Mucosa of rectum (tissue), 2 donors: ENCODE measurements around the gene SEZ6L2.
A peak's percentile ranks its signal among the peaks of the same experiment; 100 is the strongest.

Experiments
- H3K27ac ChIP-seq, 2 donors: one replicate each; pipeline ENCODE4 v1.7.0; 2013; ENCODE audit warnings: inconsistent platforms in 2 of 2, low read depth in 2 of 2, low read length in 2 of 2
- H3K27me3 ChIP-seq, 2 donors: one replicate each; pipeline ENCODE4 v1.7.0; 2013; ENCODE audit warnings: low read length in 2 of 2; ENCODE audit not compliant: control insufficient read depth in 2 of 2, insufficient read depth in 2 of 2
- H3K36me3 ChIP-seq, 2 donors: one replicate each; pipeline ENCODE4 v1.7.0; 2013; ENCODE audit warnings: low read length in 2 of 2; ENCODE audit not compliant: control insufficient read depth in 2 of 2, insufficient read depth in 2 of 2
- H3K4me1 ChIP-seq, 2 donors: one replicate each; pipeline ENCODE4 v1.7.0; 2013; ENCODE audit warnings: low read length in 2 of 2, mild to moderate bottlenecking in 1 of 2; ENCODE audit not compliant: control insufficient read depth in 2 of 2, insufficient read depth in 2 of 2
- H3K4me3 ChIP-seq, 2 donors: one replicate each; pipeline ENCODE4 v1.7.0; 2013; ENCODE audit warnings: low read length in 2 of 2
- H3K9ac ChIP-seq, 2 donors: one replicate each; pipeline ENCODE4 v1.7.0; 2013; ENCODE audit warnings: low read length in 2 of 2, low read depth in 1 of 2, mild to moderate bottlenecking in 1 of 2
- H3K9me3 ChIP-seq, 2 donors: one replicate each; pipeline ENCODE4 v1.7.0; 2013; ENCODE audit warnings: low read length in 2 of 2; ENCODE audit not compliant: control insufficient read depth in 2 of 2
- donor health status: healthy.
- donor health status: Normal muscosa, but diverticular disease.

The SEZ6L2 gene

DNA sequence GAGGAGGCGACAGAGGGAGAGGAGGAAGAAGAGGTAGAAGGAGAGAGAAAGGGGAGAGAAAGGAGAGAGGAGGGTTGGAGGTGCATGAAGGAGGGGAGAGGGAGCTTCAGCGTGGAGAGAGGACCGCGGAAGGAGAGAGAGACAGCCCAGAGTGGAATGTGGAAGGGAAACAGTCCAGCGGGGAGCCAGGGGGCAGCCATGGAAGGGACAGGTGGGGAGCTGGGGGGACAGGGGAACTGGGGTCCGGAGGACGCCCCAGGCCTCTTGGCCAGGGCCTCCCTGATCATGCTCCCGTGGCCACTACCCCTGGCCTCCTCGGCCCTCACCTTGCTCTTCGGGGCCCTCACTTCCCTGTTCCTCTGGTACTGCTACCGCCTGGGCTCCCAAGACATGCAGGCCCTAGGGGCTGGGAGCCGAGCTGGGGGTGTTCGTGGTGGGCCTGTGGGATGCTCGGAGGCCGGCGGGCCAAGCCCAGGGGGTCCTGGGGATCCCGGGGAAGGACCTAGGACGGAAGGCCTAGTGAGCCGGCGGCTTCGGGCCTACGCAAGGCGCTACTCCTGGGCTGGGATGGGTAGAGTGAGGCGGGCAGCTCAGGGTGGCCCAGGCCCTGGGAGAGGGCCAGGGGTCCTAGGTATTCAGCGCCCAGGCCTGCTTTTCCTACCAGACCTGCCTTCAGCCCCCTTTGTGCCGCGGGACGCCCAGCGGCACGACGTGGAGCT lies 1.7 kb upstream of the SEZ6L2 start:
- Histone ChIP-seq H3K9me3 (no peaks in the 10 kb centered on the region), H3K27me3 (peaks cover 0 to 3% of the 10 kb centered on the region in 2 donors), H3K27ac (no peak overlapping the region), H3K36me3 (no peaks in the 10 kb centered on the region), H3K4me3 (peak overlapping the region in 1 of 2 donors; percentile 63), H3K4me1 (peaks cover 4 to 13% of the 10 kb centered on the region in 2 donors), H3K9ac (no peak overlapping the region)

GRCh38 chr16:29900102-29900887 lies 945 bp upstream of the SEZ6L2 start, which contains the start of gene ASPHD1:
TSS of gene ASPHD1 (plus strand) at chr16:29900488. CDS start at chr16:29900972, 484 bp downstream.
- Histone ChIP-seq H3K4me3 (peak within 1 kb of the TSS; percentile 63 to 66), H3K27ac (peak within 1 kb of the TSS; percentile 78 to 83), H3K36me3 (no peaks in the 10 kb centered on the region), H3K9ac (peak within 1 kb of the TSS in 1 of 2 donors; percentile 26), H3K27me3 (peaks cover 0 to 3% of the 10 kb centered on the region in 2 donors), H3K4me1 (peaks cover 4 to 13% of the 10 kb centered on the region in 2 donors), H3K9me3 (no peaks in the 10 kb centered on the region)

DNA sequence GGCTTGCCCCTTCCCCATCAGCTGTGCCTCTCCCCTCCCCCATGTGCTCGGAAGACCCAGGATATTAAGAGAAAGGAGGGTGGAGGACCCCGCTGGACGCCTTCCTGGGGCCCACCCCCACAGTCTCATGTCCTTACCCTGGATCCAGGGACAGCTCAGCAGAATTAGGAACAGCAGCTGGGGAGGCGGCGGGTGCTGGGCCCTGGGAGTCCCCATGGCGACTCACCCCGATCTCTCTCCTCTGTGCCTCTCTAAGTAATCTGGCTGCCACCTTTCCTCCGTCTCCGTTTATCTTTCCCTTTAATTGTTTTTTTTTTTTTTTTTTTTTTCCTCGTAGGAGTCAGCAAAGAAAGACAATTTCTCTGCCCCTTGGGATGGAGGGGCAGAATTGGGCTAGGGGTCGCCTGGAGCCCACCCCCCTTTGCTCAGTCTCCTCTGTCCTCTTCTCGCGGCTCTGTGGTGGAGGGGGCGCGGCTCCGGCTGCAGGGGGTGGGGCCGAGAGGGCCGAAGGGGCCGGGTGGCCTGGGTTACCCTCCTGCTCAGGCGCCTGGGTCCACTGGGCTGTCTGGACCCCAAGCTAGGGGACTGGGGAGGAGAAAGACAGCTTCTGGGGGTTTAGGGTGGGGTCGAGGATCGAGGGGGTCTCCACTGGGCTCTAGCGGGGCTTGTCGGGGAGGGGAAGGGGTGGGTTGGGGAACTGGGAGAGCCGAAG lies 390 bp downstream of the SEZ6L2 start:
- peak overlapping the region; percentile 78 to 83 for H3K27ac ChIP-seq
- H3K4me3 ChIP-seq: peak overlapping the region; percentile 57 to 65
- H3K9ac ChIP-seq: peak overlapping the region; percentile 14 to 51
- H3K4me1 ChIP-seq: peaks cover 4 to 13% of the 10 kb centered on the region in 2 donors
- no peaks in the 10 kb centered on the region for H3K9me3 ChIP-seq
- no peaks in the 10 kb centered on the region for H3K36me3 ChIP-seq
- peaks cover 0 to 3% of the 10 kb centered on the region in 2 donors for H3K27me3 ChIP-seq

GRCh38 chr16:29898135-29898803 lies 1.1 kb downstream of the SEZ6L2 start:
- H3K36me3 ChIP-seq: no peaks in the 10 kb centered on the region
- peaks cover 0 to 3% of the 10 kb centered on the region in 2 donors for H3K27me3 ChIP-seq
- H3K9ac ChIP-seq: no peak overlapping the region
- H3K4me3 ChIP-seq: peak overlapping the region in 1 of 2 donors; percentile 57
- no peak overlapping the region for H3K27ac ChIP-seq
- H3K4me1 ChIP-seq: peaks cover 4 to 13% of the 10 kb centered on the region in 2 donors
- H3K9me3 ChIP-seq: no peaks in the 10 kb centered on the region

DNA sequence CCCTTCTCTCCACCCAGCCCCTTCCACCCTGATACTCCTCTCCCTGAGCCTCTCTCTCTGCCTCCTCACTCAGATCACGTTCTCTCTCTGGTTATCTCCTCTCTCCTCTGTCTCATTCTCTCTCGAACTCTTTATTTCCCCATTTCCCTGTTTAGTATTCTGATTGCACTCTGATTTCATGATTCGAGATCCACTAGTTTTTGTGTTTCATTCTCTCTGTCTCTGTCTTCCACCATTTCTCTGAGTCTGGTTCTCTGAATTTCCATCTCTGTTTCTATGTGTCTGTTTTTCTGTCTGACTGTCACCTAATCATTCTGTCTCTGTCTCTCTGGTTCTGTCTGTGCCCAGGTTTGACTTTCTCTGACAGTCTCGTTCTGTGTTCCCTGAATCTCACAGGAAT lies 2.0 kb downstream of the SEZ6L2 start:
- no peak overlapping the region for H3K27ac ChIP-seq
- H3K9me3 ChIP-seq: no peaks in the 10 kb centered on the region
- no peaks in the 10 kb centered on the region for H3K36me3 ChIP-seq
- H3K27me3 ChIP-seq: peaks cover 0 to 3% of the 10 kb centered on the region in 2 donors
- H3K9ac ChIP-seq: no peak overlapping the region
- H3K4me3 ChIP-seq: no peak overlapping the region
- H3K4me1 ChIP-seq: peaks cover 4 to 13% of the 10 kb centered on the region in 2 donors

DNA sequence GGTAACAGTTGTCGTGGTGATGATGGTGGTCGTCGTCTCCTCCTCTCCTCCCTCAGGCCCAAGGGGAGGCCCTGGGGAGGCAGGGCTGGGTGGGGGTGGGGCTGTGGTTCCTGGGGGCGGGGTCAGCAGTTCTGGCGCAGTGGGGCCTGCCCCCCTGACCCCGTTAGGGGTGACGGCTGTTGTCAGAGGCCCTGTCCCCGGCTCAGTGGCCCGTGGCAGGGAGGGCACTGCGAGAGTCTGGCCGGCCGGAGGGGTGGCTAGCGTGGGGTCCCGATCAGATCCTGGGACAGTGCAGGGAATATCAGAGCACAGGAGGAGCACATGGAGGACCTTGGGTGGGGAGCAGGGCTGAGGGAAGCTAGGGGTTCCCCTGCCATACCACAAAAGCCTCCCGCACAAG lies 2.5 kb downstream of the SEZ6L2 start:
- no peaks in the 10 kb centered on the region for H3K36me3 ChIP-seq
- no peak overlapping the region for H3K27ac ChIP-seq
- H3K9me3 ChIP-seq: no peaks in the 10 kb centered on the region
- H3K9ac ChIP-seq: no peak overlapping the region
- H3K27me3 ChIP-seq: peaks cover 0 to 3% of the 10 kb centered on the region in 2 donors
- H3K4me1 ChIP-seq: peaks cover 4 to 13% of the 10 kb centered on the region in 2 donors
- no peak overlapping the region for H3K4me3 ChIP-seq

DNA sequence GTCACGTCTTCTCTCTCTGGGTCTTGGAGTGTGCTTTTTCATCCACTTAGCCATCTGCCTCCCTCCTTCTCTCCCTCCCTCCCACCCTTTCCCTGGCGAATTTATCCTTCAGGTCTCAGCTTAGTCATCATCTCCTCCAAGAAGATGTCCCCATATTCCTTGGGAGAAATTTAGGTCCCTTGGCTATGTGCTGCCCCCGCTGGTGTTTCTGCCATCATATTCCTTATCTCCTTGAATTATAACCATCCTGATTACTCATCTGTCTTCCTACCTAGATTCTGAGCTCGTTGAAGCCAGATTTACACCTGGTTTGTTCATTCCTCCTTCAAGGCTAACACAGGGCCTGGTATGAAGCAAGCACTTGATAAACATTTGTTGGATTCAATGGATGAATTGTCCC lies 5.0 kb downstream of the SEZ6L2 start:
- Histone ChIP-seq H3K9ac (no peak overlapping the region), H3K4me3 (no peak overlapping the region), H3K4me1 (peaks cover 0 to 5% of the 10 kb centered on the region in 2 donors), H3K36me3 (no peaks in the 10 kb centered on the region), H3K9me3 (no peaks in the 10 kb centered on the region), H3K27ac (no peak overlapping the region), H3K27me3 (peaks cover 0 to 3% of the 10 kb centered on the region in 2 donors)

GRCh38 chr16:29893553-29893952 lies 5.8 kb downstream of the SEZ6L2 start:
- Histone ChIP-seq H3K9ac (no peak overlapping the region), H3K9me3 (no peaks in the 10 kb centered on the region), H3K4me1 (peaks cover 0 to under 1% of the 10 kb centered on the region in 2 donors), H3K4me3 (no peak overlapping the region), H3K36me3 (no peaks in the 10 kb centered on the region), H3K27me3 (peaks cover 0 to 3% of the 10 kb centered on the region in 2 donors), H3K27ac (no peak overlapping the region)

- no peak overlapping the region for H3K9ac ChIP-seq
- H3K36me3 ChIP-seq: no peaks in the 10 kb centered on the region
- H3K27me3 ChIP-seq: peaks cover 0 to 2% of the 10 kb centered on the region in 2 donors
- H3K4me1 ChIP-seq: no peaks in the 10 kb centered on the region
- no peaks in the 10 kb centered on the region for H3K9me3 ChIP-seq
- H3K27ac ChIP-seq: no peak overlapping the region
- no peak overlapping the region for H3K4me3 ChIP-seq
Measured at GRCh38 chr16:29892458-29892813, 6.9 kb downstream of the SEZ6L2 start.
